Activated CD8-positive, alpha-beta memory T cell treated with anti-CD3 and anti-CD28 coated beads, Interleukin-2, amount 50 U/mL, for 48 hours (primary cell): Measurements from ENCODE around the gene STKLD1.
"Not testable (repeated sequence)": the region's sequence is repeated elsewhere in the genome, so short reads cannot be mapped to it uniquely, and the experiment has no call there.

Source experiments
- DNase-seq: peaks from one replicate; pipeline ENCODE4 v3.0.0-alpha.2; 2020

The STKLD1 gene

GRCh38 chr9:133389025-133389557 is 12.9 kb downstream of the STKLD1 start:
- DNase-seq: no peak

- no peak for DNase-seq
Observed at GRCh38 chr9:133389562-133389961, 13.4 kb downstream of the STKLD1 start.

GRCh38 chr9:133390713-133391112 is 14.5 kb downstream of the STKLD1 start:
- DNase-seq: no peak

- not testable (repeated sequence) for DNase-seq
Observed at GRCh38 chr9:133391449-133391848, 15.3 kb downstream of the STKLD1 start.

- DNase-seq: not testable (repeated sequence)
Observed at GRCh38 chr9:133392308-133392707, 16.1 kb downstream of the STKLD1 start.

- no peak for DNase-seq
Observed at GRCh38 chr9:133393399-133393798, 17.2 kb downstream of the STKLD1 start.

GRCh38 chr9:133394687-133395271 is 18.6 kb downstream of the STKLD1 start:
- no peak for DNase-seq

- no peak for DNase-seq
Observed at GRCh38 chr9:133396952-133397351, 20.8 kb downstream of the STKLD1 start.

GRCh38 chr9:133397370-133397769 is 21.2 kb downstream of the STKLD1 start:
- no peak for DNase-seq

- no peak for DNase-seq
Observed at GRCh38 chr9:133397895-133398294, 21.7 kb downstream of the STKLD1 start.

GRCh38 chr9:133400292-133400691 is 24.1 kb downstream of the STKLD1 start:
- DNase-seq: no peak

GRCh38 chr9:133401588-133401987 is 25.4 kb downstream of the STKLD1 start:
- no peak for DNase-seq

GRCh38 chr9:133402689-133403088 is 26.5 kb downstream of the STKLD1 start:
- DNase-seq: no peak

GRCh38 chr9:133403766-133404453 is 27.7 kb downstream of the STKLD1 start:
- peak; percentile 73 for DNase-seq

- DNase-seq: no peak
Observed at GRCh38 chr9:133404454-133405002, 28.4 kb downstream of the STKLD1 start.

GRCh38 chr9:133405508-133406438 is 29.6 kb downstream of the STKLD1 start:
- DNase-seq: no peak

GRCh38 chr9:133406480-133407307 is 30.5 kb downstream of the STKLD1 start:
- DNase-seq: peak; percentile 94

- no peak for DNase-seq
Observed at GRCh38 chr9:133408042-133408441, 31.9 kb downstream of the STKLD1 start.

- DNase-seq: no peak
Observed at GRCh38 chr9:133415170-133415569, 39.0 kb downstream of the STKLD1 start.

GRCh38 chr9:133417541-133418461 is 41.6 kb downstream of the STKLD1 start, which contains the start of gene REXO4:
Gene REXO4 (minus strand): TSS chr9:133418010. CDS start chr9:133417844, 166 bp downstream.
- peak; percentile 95 for DNase-seq

- DNase-seq: no peak
Observed at GRCh38 chr9:133419005-133419404, 42.8 kb downstream of the STKLD1 start.
